ENCODE measurements around the gene ZNF343.

ZNF343 gene

DNA sequence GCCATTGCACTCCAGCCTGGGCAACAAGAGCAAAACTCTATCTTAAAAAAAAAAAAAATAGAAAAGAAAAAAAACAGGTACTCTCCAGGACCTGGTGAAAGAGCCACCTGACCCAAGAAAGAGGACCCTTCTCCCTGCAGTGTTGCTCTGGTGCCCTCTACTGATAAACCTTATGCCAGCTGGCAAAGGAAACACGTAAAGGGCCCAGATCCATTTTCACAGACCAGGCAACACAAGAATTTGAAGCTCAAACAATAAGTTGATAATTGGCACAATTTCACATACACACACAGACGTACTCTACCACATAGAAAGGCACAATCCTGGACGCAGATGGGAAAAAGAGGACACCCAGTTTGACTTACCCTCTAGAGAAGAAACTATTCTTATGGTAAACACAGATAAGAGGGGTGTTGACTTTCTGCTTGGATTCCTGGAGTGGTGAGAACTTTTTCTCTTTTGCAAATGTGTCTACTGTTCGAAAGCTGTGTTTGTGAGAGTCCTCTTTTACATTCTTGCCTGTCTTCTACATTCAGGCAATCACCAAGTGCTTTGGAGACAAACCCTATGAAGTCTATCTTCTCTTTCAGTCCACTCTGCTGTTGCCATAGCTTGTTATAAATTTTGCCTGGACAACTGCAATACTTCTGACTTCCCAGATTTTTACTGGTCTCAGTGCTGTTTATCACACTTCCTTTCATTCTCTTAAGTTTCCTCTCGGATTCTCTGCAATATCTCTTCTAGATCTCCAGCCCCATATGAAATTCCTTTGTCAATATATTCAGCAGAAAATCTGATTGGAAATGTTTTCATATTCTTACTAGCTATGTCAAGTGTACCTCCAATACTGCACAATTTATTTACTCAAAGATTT, 31.7 kb downstream of the ZNF343 start:
- Histone ChIP-seq H3K27ac (ENCODE audit: low read depth, low read length) (no peak overlapping the region), H3K36me3 (ENCODE audit: control insufficient read depth, low read length) (peaks cover 21% of the 10 kb centered on the region), H3K79me2 (ENCODE audit: control insufficient read depth, low read length) (peaks cover 13% of the 10 kb centered on the region), H3K9me2 (replicated peaks; ENCODE audit: control insufficient read depth, low read length) (no peaks in the 10 kb centered on the region), H3K4me2 (ENCODE audit: low read length) (no peak overlapping the region), H3K4me1 (ENCODE audit: control insufficient read depth, low read length) (peaks cover 43% of the 10 kb centered on the region), H3K4me3 (ENCODE audit: low read length) (no peak overlapping the region), H3K9me3 (ENCODE audit: control insufficient read depth, insufficient read depth, low read length) (no peaks in the 10 kb centered on the region), H3F3A (ENCODE audit: control insufficient read depth, insufficient read depth) (peaks cover 18% of the 10 kb centered on the region), H3K27me3 (ENCODE audit: control insufficient read depth, low read length) (no peaks in the 10 kb centered on the region), H4K20me1 (ENCODE audit: control insufficient read depth, insufficient read depth, low read depth, low read length) (no peaks in the 10 kb centered on the region)
- no peak for TF ChIP-seq EZH2phosphoT487 (IDR thresholded peaks at IDR 0.05; ENCODE audit: borderline replicate concordance, low read length)
- TF ChIP-seq, protein P1, sequence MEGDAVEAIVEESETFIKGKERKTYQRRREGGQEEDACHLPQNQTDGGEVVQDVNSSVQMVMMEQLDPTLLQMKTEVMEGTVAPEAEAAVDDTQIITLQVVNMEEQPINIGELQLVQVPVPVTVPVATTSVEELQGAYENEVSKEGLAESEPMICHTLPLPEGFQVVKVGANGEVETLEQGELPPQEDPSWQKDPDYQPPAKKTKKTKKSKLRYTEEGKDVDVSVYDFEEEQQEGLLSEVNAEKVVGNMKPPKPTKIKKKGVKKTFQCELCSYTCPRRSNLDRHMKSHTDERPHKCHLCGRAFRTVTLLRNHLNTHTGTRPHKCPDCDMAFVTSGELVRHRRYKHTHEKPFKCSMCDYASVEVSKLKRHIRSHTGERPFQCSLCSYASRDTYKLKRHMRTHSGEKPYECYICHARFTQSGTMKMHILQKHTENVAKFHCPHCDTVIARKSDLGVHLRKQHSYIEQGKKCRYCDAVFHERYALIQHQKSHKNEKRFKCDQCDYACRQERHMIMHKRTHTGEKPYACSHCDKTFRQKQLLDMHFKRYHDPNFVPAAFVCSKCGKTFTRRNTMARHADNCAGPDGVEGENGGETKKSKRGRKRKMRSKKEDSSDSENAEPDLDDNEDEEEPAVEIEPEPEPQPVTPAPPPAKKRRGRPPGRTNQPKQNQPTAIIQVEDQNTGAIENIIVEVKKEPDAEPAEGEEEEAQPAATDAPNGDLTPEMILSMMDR (IDR thresholded peaks at IDR 0.05; ENCODE audit: low read depth, low read length, poor library complexity, severe bottlenecking): peak; percentile 52

DNA sequence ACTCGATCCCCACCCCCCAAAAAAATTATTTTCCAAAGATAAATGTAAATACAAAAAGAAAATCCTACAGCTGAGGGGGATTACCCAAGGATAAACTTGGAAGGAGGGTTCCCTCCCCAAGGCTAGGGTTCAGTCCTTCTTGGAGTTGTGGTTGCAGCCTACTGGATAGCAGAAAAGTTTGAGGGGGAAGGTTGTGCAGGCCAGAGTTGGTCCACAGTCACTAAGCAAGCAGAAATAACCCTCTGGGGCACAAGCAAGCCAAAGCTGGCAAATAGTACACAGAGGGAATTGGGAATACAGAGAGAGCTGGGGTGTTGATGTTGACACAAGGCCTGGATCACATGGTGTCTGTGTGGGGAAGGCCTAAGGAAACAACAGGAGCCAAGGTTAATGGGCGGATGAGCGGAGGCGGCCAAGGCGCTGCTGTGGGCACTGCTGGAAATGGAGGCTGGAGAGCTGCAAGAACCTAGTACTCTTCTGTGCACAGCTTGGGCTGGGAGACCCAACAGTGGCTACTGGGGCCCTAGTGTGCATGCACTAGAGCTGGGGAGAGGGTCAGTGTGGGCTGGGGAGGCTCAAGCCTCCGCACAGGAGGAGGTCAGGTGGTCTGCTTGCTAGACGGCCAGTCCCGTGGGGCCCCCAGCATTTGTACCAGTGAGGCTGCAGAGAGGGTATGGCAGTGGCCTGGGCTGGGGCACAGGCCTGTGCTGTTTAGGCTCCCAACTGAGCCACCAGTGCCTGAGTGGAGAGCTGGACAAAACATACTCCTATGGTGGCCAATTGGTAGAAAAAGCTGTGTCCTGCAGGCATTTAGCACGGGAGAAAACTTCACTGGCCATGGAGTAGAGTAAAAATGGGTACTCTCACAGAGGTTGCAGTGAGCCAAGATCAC, 32.6 kb downstream of the ZNF343 start:
- no peaks in the 10 kb centered on the region for H4K20me1 ChIP-seq (ENCODE audit: control insufficient read depth, insufficient read depth, low read depth, low read length)
- no peaks in the 10 kb centered on the region for H3K9me3 ChIP-seq (ENCODE audit: control insufficient read depth, insufficient read depth, low read length)
- TF ChIP-seq, protein P1 (IDR thresholded peaks at IDR 0.05; ENCODE audit: low read depth, low read length, poor library complexity, severe bottlenecking): no peak
- TF ChIP-seq EZH2phosphoT487 (IDR thresholded peaks at IDR 0.05; ENCODE audit: borderline replicate concordance, low read length): no peak
- no peak overlapping the region for H3K4me2 ChIP-seq (ENCODE audit: low read length)
- no peak overlapping the region for H3K27ac ChIP-seq (ENCODE audit: low read depth, low read length)
- no peaks in the 10 kb centered on the region for H3K27me3 ChIP-seq (ENCODE audit: control insufficient read depth, low read length)
- H3K79me2 ChIP-seq (ENCODE audit: control insufficient read depth, low read length): peaks cover 21% of the 10 kb centered on the region
- H3F3A ChIP-seq (ENCODE audit: control insufficient read depth, insufficient read depth): peaks cover 21% of the 10 kb centered on the region
- peaks cover 52% of the 10 kb centered on the region for H3K4me1 ChIP-seq (ENCODE audit: control insufficient read depth, low read length)
- H3K9me2 ChIP-seq (replicated peaks; ENCODE audit: control insufficient read depth, low read length): no peaks in the 10 kb centered on the region
- H3K4me3 ChIP-seq (ENCODE audit: low read length): no peak overlapping the region
- H3K36me3 ChIP-seq (ENCODE audit: control insufficient read depth, low read length): peaks cover 14% of the 10 kb centered on the region

DNA sequence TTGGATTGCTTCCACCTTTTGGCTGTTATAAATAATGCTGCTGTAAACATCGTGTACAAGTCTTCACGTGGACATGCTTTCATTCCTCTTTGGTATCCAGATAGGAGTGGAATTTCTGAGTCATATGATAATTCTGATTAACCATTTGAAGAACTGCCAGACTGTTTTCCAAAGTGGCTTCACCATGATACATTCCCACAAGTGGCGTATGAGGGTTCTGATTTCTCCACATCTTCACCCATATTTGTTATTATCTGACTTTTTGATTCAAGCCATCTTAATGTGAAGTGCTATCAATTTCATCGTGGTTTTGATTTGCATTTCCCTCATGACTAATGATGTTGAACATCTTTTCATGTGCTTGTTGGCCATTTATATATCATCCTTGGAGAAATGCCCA, 35.2 kb downstream of the ZNF343 start:
- Histone ChIP-seq H3K4me2 (ENCODE audit: low read length) (peak overlapping the region; percentile 77), H4K20me1 (ENCODE audit: control insufficient read depth, insufficient read depth, low read depth, low read length) (peaks cover 13% of the 10 kb centered on the region), H3K4me3 (ENCODE audit: low read length) (peak overlapping the region; percentile 54), H3K4me1 (ENCODE audit: control insufficient read depth, low read length) (peaks cover 63% of the 10 kb centered on the region), H3K36me3 (ENCODE audit: control insufficient read depth, low read length) (peaks cover 30% of the 10 kb centered on the region), H3K9me2 (replicated peaks; ENCODE audit: control insufficient read depth, low read length) (no peaks in the 10 kb centered on the region), H3K27ac (ENCODE audit: low read depth, low read length) (peak overlapping the region; percentile 83), H3K27me3 (ENCODE audit: control insufficient read depth, low read length) (no peaks in the 10 kb centered on the region), H3F3A (ENCODE audit: control insufficient read depth, insufficient read depth) (peaks cover 27% of the 10 kb centered on the region), H3K9me3 (ENCODE audit: control insufficient read depth, insufficient read depth, low read length) (no peaks in the 10 kb centered on the region), H3K79me2 (ENCODE audit: control insufficient read depth, low read length) (peaks cover 44% of the 10 kb centered on the region)
- TF ChIP-seq, protein P1 (IDR thresholded peaks at IDR 0.05; ENCODE audit: low read depth, low read length, poor library complexity, severe bottlenecking): no peak
- no peak for TF ChIP-seq EZH2phosphoT487 (IDR thresholded peaks at IDR 0.05; ENCODE audit: borderline replicate concordance, low read length)

All from DOHH2 (cell line).